LNCAP (cell line): ENCODE data around the gene ARHGEF11.

Experiments used
- CTCF ChIP-seq: fragments of 450-650 bp; IDR thresholded peaks from 2 replicates; pipeline ENCODE4 v1.5.1; 2017; ENCODE audit warnings: mild to moderate bottlenecking

Gene ARHGEF11

GRCh38 chr1:156998840-156999500 is 46.6 kb downstream of the ARHGEF11 start:
- no peak for TF ChIP-seq CTCF

- TF ChIP-seq CTCF: no peak
These were observed 47.2 kb downstream of the ARHGEF11 start for GRCh38 chr1:156998301-156998700.

- no peak for TF ChIP-seq CTCF
These were observed 50.1 kb downstream of the ARHGEF11 start for GRCh38 chr1:156995412-156995811.

- no peak for TF ChIP-seq CTCF
These were observed 51.3 kb downstream of the ARHGEF11 start for GRCh38 chr1:156994277-156994676.

- no peak for TF ChIP-seq CTCF
These were observed 52.0 kb downstream of the ARHGEF11 start for GRCh38 chr1:156993426-156994147.

GRCh38 chr1:156992215-156992614 is 53.3 kb downstream of the ARHGEF11 start:
- no peak for TF ChIP-seq CTCF

- no peak for TF ChIP-seq CTCF
These were observed 57.8 kb downstream of the ARHGEF11 start for GRCh38 chr1:156987715-156988114.
